Fibroblast of skin of abdomen (primary cell): ENCODE results near the gene NRN1.
"Not testable (repeated sequence)": the region's sequence is repeated elsewhere in the genome, so short reads cannot be mapped to it uniquely, and the experiment has no call there.

Source experiments
- DNase-seq: peaks from one replicate; pipeline ENCODE4 v3.0.0-alpha.2; 2013

NRN1 gene

DNA sequence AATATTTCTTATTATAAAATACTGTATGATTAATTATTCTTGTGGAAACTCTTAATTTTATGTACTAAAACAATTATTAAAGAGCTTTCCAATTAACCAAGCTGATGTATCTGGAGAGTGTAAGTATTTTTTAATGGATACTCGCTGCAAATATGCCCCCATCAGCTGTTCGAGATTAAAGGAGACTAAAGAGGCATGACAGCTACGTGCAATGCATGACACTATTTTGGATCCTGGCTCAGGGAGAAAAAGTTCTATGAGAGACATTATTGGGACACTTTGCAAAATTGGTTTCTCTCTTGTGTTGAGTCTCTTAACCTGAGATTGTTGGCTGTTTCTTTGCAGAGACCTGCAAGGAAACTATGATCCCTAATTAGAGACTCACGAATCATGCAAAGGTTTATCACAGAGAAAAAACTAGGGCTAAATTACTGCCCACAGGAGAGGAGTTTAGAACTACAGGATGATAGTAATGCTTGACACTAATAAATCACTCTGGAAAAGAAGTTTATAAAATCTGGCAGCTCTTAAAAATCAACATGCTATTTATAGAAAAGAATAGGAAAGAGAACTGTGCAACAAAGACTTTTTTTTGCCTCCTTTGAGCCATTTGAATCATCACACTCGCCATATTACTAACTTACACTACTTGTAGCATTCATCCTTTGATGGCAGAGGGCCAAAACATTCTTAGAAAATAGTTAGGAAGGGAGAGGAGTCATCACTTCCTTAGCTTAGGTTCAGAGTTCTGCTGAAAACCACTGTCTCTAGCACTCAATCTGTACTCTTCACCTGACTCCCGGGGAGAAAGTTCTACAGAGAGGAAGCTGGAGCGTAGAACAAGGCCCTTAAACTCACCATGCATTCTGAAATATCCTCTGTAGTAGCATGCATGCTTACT is 25.3 kb downstream of the NRN1 start:
- peak; percentile 98 for DNase-seq

DNA sequence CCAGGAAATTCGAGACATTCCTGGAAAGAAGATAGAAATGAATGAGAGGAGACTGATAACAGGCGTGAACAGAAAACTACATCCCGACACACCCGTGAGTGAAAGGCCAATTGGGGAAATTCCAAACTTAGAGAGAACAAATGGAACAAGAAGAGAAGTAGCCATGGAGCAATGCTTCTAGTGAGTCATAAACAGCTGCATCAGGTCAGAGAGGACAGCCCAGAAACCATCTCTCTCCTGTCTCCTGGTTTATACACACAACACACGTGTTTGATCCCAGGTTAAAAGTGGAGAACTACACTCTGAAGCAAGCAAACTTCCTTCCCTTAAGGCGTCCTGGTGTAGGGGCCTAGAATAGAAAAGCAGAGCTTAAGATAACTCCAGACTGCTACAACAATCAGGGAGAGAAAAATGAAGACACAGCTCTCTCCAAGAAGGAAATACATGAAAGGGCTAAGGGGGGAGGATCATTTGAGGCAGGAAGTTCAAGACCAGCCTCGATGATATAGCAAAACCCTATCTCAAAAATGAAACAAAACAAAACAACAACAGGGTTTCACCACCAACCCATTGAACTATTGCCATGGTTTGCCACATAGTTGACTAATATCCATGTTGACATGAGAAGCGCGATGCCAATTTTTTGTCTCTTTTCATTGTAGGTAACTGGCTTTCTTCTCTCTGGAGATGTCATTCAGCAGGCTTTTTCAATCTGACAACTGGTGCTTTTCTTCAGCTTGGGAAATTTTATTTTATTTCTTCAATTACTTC is 26.9 kb downstream of the NRN1 start:
- DNase-seq, result peak; percentile 47

DNA sequence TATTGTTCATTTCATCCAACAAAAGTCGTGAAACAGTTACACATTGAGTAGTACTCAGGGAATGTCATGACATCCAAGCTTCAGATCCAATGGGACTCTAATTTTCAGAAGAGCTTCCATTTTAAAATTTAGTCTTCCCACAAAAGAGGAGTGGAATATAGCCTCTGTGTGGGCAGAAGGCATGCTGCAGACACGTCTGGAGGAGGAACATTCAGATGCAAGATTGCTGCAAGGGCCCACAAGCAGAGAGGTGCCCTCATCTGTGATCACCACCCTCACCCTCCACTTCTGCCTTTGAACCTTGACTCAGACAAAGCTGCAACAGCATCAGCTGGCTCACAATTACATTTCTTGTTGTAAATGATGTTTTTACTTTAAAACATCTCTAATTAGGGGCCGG is 29.9 kb downstream of the NRN1 start:
- DNase-seq, result no peak

DNA sequence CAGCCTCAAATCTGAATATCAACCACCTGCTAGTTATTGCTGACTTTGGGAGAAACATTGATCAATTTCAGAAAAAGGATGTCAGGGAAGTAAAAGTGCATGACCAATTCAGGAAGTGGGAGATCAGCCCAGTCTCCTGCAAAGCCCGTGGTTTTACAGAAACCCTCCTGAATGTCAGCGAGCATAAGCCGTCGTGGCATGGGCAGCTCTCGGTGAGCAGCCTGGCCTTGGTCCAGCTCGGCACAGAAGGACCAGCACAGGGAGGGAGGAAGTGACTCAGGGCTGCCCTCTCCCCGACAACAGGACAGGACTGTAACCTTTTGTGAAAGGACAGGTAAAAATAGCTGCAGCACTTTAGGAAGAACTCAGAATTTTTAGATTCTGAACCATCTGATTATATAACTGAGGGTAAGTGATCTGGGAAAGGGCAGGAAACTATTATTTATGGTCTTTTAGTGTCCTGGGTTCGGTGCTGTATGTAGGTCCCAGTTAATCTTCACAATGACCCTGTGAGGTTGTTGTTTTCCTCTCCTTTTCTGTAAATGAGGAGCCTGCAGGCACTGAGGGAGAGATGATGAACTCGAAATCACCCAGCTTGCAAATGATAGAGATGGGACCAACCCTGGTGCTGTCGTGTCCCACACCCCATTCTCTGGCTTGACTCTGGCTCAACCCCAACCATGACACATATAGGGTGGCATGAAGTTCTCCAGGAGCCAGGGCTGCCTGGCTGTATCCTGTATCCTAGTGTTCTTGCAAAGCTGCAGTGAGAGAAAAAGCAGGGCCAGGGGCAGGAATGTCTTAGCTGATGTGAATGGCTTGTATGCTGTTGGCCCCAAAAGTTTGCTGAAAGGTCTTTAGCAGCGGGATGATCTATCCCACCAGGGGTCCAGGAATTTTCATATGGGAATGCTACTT is 37.6 kb downstream of the NRN1 start:
- DNase-seq, result peak; percentile 45

DNA sequence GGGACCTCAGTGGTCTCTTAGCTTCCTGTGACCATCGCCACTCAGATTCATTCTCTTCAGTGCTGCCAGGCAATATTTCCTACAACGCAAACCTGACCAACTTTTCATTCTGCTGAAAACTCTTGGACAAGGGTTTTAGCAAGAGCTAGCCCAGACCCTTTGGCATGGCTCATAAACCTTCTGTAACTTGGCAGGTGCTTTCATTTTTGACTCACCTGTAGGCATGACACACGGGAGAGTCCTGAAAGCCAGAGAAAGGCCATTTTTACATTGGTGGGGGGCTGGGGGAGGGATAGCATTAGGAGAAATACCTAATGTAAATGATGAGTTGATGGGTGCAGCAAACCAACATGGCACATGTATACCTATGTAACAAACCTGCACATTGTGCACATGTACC is 38.7 kb downstream of the NRN1 start:
- not testable (repeated sequence) for DNase-seq

DNA sequence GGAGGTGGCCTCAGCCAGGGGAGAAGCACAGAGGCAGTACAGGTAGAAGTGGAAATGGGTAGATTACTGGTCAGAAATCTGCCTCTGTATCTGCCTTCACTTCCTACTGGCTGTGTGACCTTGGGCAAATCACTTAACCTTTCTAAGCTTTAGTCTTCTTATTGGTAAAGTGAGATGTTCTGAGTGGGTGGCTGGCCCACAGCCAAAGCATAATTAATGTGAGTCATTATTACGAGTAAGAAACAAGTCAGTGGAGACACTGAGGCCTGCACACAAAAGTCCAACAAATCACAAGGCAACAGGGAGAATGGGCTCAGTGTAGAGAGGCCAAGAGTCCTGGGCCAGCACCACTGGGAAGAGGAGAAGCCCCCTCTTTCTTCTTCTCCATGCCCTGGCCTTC is 39.1 kb downstream of the NRN1 start:
- DNase-seq, result no peak

DNA sequence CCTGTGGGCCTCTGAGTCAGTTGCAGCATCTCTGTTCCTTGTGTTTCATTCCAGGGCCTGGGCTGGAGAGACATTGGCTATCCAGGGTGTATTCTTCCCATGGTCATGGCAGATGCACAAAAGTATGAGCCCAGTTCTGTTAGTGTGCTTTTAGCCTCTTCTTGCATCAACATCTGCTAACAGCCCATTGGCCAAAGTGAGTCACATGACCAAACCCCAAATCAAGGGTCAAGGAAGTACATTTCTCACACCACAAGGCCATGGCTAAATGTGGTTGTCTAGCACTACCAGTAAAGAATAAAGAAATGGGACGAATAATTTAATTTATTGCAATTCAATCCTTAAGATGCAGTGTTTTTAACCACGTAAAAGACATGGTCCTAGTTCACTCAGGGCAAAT is 43.9 kb downstream of the NRN1 start:
- no peak for DNase-seq

DNA sequence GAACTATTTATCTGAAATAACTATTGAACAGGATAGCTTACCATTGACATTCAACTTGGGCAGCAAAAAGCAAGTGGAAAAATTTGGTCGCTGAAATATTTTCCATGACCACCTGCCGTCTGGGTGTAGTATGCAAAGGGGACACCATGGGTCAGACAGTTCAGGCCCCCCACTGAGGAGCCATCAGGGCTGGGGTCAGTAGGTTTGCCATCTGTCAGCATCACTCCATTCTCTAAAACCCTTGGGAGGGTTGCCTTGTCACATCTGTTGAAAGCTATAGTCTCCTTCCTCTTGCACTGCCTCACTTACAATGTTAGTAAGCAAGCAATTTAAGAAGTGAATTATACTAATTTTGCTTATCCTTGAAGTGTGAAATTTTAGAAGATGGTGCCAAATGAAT is 44.9 kb downstream of the NRN1 start:
- DNase-seq, result no peak

DNA sequence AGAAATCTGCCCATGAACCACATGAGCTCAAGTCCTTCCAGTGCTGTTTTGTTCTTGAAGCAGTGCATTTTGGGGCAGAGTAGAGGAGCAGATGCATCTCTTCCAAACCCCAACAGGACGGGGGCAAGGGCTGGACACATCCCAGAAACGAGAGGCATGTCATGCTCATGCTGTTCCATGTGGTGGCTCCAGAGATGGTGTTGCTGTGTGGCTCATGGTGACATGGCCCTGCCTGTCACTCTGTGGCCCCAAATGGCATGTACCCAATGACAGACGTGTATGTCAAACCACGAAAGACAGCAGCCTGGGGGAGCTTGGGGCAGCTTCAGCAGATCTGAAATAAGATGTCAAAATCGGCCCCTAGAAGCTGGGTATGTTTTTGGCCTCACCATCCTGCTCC is 46.3 kb downstream of the NRN1 start:
- DNase-seq, result no peak

DNA sequence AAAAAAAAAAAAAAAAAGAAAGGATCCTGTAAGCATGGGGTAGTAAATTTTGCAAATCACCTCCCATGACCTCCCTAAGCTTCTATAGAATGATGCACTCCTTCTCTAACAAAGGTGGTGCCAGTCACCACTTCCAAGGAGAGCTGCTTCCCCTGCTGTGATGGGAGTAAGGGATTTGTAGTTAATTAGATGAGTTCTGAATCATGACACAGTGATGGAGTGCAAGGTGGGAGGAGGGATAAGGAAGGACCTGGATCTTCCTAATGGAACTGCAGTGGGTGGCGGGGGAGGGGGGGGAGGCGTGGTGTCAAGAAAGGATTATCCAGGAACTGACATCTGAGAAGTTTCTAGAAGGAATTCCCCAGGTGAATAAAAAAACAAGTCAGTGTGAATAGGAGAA is 47.8 kb downstream of the NRN1 start:
- no peak for DNase-seq

DNA sequence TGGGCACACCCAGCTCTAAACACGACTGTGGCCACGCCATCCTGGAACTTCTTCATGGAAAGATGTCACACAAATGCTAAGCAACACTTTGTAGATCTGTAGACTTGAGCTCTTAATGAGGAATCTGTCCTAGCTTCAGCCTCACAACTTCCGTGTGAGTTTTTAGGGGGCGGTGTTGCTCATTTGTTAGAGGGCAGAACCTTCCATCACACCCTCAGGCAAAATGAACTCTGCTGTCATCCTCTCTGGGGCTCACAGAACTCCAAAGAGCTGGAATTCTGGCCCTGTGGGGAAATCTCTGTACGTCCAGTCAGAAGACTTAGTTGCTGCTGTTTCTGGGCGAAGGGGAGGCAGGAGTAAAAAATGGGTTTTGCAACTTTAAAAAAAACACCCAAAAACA is 49.8 kb downstream of the NRN1 start:
- DNase-seq, result no peak

DNA sequence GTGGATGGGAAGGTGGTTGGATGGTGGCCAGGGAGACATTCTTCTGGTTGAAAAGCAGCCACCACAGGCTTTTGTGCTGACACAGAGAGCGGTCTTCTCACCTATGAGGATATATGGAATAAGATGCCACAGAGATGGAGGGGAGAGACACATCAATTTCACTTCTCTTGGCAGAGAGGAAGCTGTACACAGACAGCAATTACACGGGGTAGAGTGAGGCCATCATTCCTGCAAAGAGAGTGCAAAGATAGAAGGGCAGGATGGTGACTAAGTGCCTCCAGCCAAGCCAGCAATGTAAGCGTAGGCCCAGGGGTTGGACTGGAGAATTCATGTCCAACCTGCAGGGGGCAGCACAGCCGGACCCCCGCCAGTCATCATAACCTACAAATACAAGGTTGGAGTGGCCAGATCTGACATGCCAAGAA is 56.4 kb downstream of the NRN1 start:
- DNase-seq, result peak; percentile 62
